ENCODE results near the gene LMCD1.

LMCD1 gene

DNA sequence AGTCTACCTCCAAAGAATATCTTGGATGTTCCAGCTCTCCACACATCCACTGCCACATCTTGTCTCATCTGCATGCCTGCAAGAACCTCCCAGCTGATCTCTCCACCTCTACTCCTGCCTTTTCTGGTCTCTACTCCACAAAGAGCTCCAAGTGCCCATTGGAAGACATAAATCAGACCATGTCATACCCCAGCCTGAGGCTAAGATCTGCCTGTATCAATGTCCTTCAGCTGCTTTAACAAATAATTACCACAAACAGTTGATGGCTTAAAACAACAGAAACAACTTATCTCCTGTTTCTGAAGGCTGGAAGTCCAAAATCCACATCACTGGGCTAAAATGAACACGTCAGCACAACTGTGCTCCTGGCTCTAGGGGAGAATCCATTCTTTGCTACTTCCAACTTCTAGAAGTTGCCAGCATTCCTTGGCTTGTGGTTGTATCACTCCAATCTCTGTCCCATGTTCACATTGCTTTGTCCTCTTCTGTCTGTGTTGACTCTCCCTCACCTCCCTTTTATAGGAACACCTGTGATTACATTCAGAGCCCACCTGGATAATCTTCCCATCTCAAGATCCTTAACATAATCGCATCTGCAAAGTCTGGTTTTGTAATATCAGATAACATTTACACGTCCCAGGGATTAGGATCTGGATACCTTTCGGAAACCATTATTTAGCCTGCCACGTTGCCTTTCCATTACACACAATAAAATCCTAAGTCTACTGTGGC, 17.0 kb upstream of the LMCD1 start:
- no peak for DNase-seq (ENCODE audit: low read depth)

- no peak for DNase-seq (ENCODE audit: low read depth)
These were observed 16.3 kb upstream of the LMCD1 start for GRCh38 chr3:8485141-8485870.

GRCh38 chr3:8485943-8486342, 15.7 kb upstream of the LMCD1 start:
- DNase-seq (ENCODE audit: low read depth), result no peak

- DNase-seq (ENCODE audit: low read depth), result no peak
These were observed 15.2 kb upstream of the LMCD1 start for GRCh38 chr3:8486434-8486833.

DNA sequence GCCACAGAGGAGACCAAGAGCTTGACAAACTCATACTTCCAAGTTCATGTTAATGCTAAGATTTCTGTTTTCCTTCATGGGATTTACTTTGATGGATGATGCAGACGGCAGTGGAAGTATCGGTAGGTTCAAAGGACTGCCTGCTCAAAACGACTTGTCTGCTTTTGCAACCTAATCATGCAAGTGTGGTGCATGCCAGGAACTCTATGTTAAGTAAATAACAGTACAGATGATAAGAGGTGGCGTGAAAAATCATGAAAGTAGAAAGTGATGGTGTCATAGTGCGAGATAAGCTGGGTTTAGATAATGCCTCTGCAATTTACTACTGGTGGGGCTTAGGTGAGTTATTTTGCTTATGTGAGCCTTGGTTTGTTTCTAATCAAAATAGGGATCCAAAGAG, 14.7 kb upstream of the LMCD1 start:
- DNase-seq (ENCODE audit: low read depth), result no peak

- DNase-seq (ENCODE audit: low read depth), result no peak
These were observed 13.2 kb upstream of the LMCD1 start for GRCh38 chr3:8488411-8488810.

DNA sequence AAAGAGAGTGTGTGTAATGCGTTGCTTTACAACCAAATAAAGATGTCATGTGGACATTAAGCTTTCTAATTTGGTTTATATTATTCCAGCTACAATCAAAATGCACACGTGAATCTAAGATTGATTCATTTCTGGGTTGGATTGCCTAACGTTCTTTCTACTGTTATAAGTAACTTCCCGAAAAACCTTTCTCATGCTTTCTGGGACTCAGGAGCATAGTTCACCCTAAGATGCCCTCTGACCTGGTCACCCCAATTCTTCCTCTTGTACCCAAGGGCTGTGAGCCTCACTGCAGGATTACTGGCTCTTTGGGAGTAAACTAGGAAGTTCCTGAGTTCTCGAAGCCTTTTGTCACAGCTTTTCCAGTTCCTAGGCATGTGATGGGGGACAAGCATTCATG, 12.7 kb upstream of the LMCD1 start:
- DNase-seq (ENCODE audit: low read depth), result no peak

GRCh38 chr3:8489278-8489792, 12.3 kb upstream of the LMCD1 start:
- no peak for DNase-seq (ENCODE audit: low read depth)

DNA sequence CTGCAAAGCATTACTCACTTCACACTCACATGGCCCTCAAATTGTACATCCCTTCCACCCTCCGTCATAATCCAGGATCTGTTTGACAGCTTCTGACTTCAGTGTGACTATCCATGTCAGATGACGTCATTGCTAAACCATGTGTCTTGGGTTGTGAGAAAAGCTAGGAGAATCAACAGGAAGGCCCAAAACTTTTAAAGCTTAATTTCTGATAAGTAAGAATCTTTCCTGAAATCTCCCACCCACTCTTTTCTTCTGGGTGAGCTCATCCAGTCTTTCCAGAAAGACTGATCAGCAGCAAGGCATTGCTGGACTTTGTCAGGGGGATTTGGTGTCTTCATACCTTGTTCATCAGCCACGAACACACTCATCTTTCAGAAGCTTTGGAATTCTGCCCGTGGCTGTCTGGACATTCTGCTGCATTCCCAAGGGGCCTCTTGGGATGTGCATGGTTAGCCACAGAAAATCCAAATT, 11.5 kb upstream of the LMCD1 start:
- no peak for DNase-seq (ENCODE audit: low read depth)

- DNase-seq (ENCODE audit: low read depth), result no peak
These were observed 10.1 kb upstream of the LMCD1 start for GRCh38 chr3:8491271-8492144.

DNA sequence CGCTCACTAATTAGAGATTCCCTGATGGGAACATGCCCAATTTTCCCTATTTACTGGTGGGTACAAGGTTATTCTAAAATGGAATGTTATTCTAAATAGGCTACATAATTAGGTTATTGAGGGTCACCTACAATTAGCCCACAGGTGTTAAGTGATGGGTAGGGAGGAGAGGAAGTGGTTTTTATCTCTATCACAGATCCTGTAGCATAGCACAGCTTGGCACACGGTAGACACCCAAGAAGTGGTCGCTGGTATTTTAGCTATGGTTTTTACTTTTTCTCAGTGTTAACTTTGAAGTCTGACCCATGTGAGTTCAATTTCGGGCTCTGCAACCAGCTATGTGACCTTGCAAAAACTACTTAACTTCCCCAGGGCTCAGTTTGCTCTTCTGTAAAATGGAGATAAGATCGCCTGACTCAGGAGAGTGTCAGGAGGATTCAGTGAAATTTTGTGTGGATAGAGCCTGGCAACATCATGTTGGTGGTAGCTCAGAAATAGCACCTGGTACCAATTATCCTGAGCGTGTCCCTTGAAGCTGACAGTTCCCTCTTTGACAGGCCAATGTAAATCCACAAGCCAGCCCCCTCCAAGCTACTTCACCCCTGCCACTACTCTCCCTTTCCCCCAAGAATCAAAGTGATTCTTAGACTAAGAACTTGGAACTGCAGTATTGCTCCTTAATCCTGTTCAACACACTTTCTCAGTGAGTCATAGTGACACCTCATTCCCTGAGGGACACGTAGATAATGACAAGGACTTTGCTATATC, 8.7 kb upstream of the LMCD1 start:
- no peak for DNase-seq (ENCODE audit: low read depth)

- no peak for DNase-seq (ENCODE audit: low read depth)
These were observed 7.9 kb upstream of the LMCD1 start for GRCh38 chr3:8493744-8494143.

DNA sequence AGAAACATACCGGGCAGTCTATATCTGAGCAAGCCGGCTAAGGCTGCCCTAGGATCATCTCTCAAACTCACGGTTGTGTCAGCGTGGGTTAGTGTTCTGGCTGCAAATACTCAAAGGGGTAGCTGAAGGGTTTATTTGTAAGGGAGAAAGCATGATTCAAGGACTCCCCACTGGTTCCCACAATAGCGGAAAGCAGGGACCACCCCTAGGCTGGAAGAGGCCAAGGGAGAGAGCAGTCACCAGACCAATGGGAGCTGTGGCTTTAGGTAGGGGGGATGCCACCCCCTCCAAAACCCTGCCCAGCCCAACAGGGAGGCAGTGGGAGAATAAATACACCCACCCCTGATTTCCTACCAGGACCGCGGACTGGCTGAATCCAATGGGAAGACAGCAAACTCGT, 7.3 kb upstream of the LMCD1 start:
- DNase-seq (ENCODE audit: low read depth), result no peak

DNA sequence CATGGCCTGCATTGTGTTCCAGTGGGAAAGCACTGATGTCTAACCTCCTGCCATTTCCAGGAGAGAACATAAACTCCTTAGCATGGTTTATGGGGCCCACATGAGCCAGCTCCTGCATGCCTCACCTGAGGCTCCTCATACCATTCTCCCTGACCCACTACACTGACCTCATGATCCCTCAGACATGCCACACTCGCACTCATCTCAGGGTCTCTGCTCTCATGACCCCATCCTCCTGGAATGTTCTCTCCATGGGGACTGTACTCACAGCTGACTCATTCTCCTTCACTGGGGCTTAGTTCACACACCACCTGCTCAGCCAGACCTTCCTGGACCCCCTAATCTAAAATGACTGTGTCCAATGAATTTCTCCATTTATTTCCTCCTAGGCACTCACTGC, 4.0 kb upstream of the LMCD1 start:
- no peak for DNase-seq (ENCODE audit: low read depth)

DNA sequence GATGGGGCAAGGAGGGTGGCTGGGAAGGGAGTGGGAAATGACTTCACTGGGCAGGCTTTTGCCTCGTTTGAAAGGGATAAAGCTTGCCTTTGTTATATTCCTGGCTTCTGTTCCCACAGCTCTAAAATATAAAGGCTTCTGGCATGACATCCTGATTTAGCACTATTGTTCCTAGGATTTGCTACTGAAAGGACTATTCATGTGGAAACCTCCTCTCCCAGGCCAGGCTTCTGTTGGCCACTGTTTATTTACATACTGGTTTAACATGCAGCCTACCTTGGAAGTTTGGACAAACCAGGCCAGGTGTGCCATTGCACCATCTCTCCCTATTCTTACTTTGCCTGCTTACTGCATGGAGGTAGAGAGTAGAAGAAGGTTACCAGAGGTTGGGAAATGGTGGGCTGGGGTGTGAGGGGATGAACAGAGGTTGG, 2.4 kb upstream of the LMCD1 start:
- no peak for DNase-seq (ENCODE audit: low read depth)

GRCh38 chr3:8500319-8500988, 1.2 kb upstream of the LMCD1 start:
- no peak for DNase-seq (ENCODE audit: low read depth)

- no peak for DNase-seq (ENCODE audit: low read depth)
These were observed 643 bp upstream of the LMCD1 start for GRCh38 chr3:8500989-8501370.

DNA sequence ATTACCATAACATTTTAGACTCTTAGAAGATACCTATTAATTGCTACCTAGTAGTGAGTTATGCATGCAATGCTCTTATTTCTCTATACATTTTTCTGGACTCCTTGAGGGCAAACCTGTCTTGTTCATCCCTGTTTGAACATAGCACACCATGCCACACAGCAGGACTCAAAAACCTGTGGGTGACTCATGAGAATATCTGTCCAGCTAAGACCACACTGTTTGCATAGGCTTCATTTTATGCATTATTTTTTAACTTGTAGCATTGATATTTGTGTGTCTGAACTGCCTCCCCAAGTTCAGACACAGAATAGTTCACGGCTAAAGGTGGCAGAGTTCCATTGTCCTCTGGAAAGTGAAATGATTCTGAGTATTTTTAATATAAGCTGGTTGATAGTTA, 1.8 kb downstream of the LMCD1 start:
- no peak for DNase-seq (ENCODE audit: low read depth)

- no peak for DNase-seq (ENCODE audit: low read depth)
These were observed 2.4 kb downstream of the LMCD1 start for GRCh38 chr3:8503871-8504610.

DNA sequence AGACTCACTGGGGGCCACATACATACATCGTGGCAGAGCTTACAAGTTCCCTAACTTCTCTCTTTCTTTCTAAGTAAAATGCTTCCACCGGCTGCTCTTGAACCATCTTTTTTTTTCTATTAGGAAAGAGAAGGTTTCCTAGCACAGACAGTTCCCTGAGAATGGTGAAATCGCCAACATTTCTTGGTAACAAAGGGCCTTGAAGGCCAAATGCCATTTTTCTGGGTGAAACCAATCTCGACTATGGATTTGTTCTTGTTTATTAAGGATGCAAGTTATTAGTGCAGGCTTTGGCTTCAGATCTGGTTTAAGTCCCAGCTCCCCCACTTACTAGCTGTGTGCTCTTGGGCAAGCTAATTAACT, 3.0 kb downstream of the LMCD1 start:
- DNase-seq (ENCODE audit: low read depth), result no peak

GRCh38 chr3:8505621-8506020, 4.0 kb downstream of the LMCD1 start:
- DNase-seq (ENCODE audit: low read depth), result no peak

Data from activated T-cell treated with anti-CD3 and anti-CD28 coated beads for 1 hour (primary cell).